Stomach (tissue), 9 donors: Measurements from ENCODE around the gene CHCHD6. TPM values are rescaled to one million over a fixed set of nuclear protein-coding genes. Genes with fewer than 3 reads are reported as not detected.

Source experiments
- DNase-seq, 2 donors: peaks; one replicate each; pipeline versions ENCODE4 v3.0.0 to v3.0.0-alpha.2; 2013 to 2019
- H3K27ac ChIP-seq, 5 donors: fragments of 200-600 bp in 4 of 5; sonication (generic) in 4 of 5; one replicate each; pipeline ENCODE4 v1.5.1; 2013 to 2019; ENCODE audit warnings: mild to moderate bottlenecking in 1 of 5, moderate library complexity in 1 of 5
- H3K27me3 ChIP-seq, 3 donors: fragments of 200-600 bp; sonication (generic); one replicate each; pipeline ENCODE4 v1.5.1; 2017 to 2019; ENCODE audit warnings: mixed run types in 1 of 3
- H3K36me3 ChIP-seq, 4 donors: fragments of 200-600 bp; sonication (generic); 1 replicate in 3 of 4; 2 replicates in 1 of 4; pipeline ENCODE4 v1.5.1; 2016 to 2019
- H3K4me1 ChIP-seq, 4 donors: fragments of 200-600 bp; sonication (generic); one replicate each; pipeline ENCODE4 v1.5.1; 2016 to 2019
- H3K4me3 ChIP-seq, 4 donors: fragments of 200-600 bp; sonication (generic) in 3 of 4; one replicate each; pipeline ENCODE4 v1.5.1; 2016 to 2019; ENCODE audit warnings: mild to moderate bottlenecking in 1 of 4
- H3K9me3 ChIP-seq, 4 donors: fragments of 200-600 bp; sonication (generic); one replicate each; pipeline ENCODE4 v1.5.1; 2016 to 2019
- EP300 ChIP-seq: sonication (generic); formaldehyde crosslinking; IDR thresholded peaks from one replicate; pipeline ENCODE4 v1.6.1; 2017; ENCODE audit warnings: antibody characterized with exemption
- POLR2A ChIP-seq, 4 donors: fragments of 450-650 bp; IDR thresholded peaks; one replicate each; pipeline ENCODE4 v1.6.1; 2016; ENCODE audit warnings: antibody characterized with exemption in 4 of 4, control low read depth in 2 of 4, mild to moderate bottlenecking in 1 of 4, moderate library complexity in 1 of 4
- POLR2AphosphoS5 ChIP-seq, 3 donors: sonication (generic); formaldehyde crosslinking; IDR thresholded peaks; one replicate each; pipeline ENCODE4 v1.6.1; 2016; ENCODE audit warnings: antibody characterized with exemption in 3 of 3
- WGBS, 5 donors: extraction: QIAGEN DNeasy Blood & Tissue Kit in 3 of 5; methylation state at CpG; one replicate each; pipeline versions ENCODE4 v1.1.5 to v1.1.7; 2013 to 2018; 5-methylcytosine and 5-hydroxymethylcytosine counted together
- intact Hi-C: fragments of 100-400 bp; cut with DNase I; formaldehyde crosslinking; loops from one replicate; pipeline ENCODE4 v1.15.1; 2023; ENCODE audit warnings: low total_unique reads
- polyA plus RNA-seq, 3 donors: library from polyadenylated mRNA; stranded (reverse); fragments of 200-250 nt; gene quantifications; one replicate each; pipeline ENCODE4 v1.2.3, GENCODE V29; 2013
- total RNA-seq, 5 donors: library from RNA; depleted of rRNA; stranded (reverse); fragments of >200 nt; gene quantifications; one replicate each; pipeline versions ENCODE4 v1.1.0 to v1.2.3, GENCODE V29; 2014 to 2016
- TF ChIP-seq, protein P1 (sequence below), 7 experiments: fragments of 450-650 bp in 4 of 7; fragments of 200-600 bp in 3 of 7; sonication (generic) in 3 of 7; IDR thresholded peaks; one replicate each; pipeline ENCODE4 v1.5.1; 2016 to 2019; ENCODE audit warnings: antibody characterized with exemption in 7 of 7, control low read depth in 2 of 7, mild to moderate bottlenecking in 1 of 7
- donor health status: healthy with polysubstance abuse.
- donor health status: Bipolar disorder and iron deficiency.
- donor health status: healthy.

Gene CHCHD6
- total and polyA plus RNA-seq, 8 donors, result 4.0 to 40.8 (median 11.9) TPM; not detected in 1

- TF ChIP-seq POLR2A (IDR thresholded peaks at IDR 0.05), result no peak
- TF ChIP-seq EP300, result no peak
- TF ChIP-seq POLR2AphosphoS5 (IDR thresholded peaks at IDR 0.05), result no peak
- TF ChIP-seq, protein P1, sequence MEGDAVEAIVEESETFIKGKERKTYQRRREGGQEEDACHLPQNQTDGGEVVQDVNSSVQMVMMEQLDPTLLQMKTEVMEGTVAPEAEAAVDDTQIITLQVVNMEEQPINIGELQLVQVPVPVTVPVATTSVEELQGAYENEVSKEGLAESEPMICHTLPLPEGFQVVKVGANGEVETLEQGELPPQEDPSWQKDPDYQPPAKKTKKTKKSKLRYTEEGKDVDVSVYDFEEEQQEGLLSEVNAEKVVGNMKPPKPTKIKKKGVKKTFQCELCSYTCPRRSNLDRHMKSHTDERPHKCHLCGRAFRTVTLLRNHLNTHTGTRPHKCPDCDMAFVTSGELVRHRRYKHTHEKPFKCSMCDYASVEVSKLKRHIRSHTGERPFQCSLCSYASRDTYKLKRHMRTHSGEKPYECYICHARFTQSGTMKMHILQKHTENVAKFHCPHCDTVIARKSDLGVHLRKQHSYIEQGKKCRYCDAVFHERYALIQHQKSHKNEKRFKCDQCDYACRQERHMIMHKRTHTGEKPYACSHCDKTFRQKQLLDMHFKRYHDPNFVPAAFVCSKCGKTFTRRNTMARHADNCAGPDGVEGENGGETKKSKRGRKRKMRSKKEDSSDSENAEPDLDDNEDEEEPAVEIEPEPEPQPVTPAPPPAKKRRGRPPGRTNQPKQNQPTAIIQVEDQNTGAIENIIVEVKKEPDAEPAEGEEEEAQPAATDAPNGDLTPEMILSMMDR (IDR thresholded peaks at IDR 0.05), result no peak
- intact Hi-C loops, result no loop called here
- peaks cover 0 to 19% (median 8%) of the 10 kb centered on the region in 3 donors for H3K27me3 ChIP-seq
- H3K27ac ChIP-seq, result no peak overlapping the region
- peaks cover 3 to 8% (median 8%) of the 10 kb centered on the region in 4 donors for H3K4me1 ChIP-seq
- no peak for DNase-seq
- H3K36me3 ChIP-seq, result no peaks in the 10 kb centered on the region
- peaks cover 0 to 20% (median 8%) of the 10 kb centered on the region in 4 donors for H3K9me3 ChIP-seq
- 76 to 83% (median 80%) methylated on average over 13 of the region's 13 CpGs for WGBS, 5 donors
- no peak overlapping the region for H3K4me3 ChIP-seq
Observed at GRCh38 chr3:126677862-126678503, 26.1 kb upstream of the CHCHD6 start.

DNA sequence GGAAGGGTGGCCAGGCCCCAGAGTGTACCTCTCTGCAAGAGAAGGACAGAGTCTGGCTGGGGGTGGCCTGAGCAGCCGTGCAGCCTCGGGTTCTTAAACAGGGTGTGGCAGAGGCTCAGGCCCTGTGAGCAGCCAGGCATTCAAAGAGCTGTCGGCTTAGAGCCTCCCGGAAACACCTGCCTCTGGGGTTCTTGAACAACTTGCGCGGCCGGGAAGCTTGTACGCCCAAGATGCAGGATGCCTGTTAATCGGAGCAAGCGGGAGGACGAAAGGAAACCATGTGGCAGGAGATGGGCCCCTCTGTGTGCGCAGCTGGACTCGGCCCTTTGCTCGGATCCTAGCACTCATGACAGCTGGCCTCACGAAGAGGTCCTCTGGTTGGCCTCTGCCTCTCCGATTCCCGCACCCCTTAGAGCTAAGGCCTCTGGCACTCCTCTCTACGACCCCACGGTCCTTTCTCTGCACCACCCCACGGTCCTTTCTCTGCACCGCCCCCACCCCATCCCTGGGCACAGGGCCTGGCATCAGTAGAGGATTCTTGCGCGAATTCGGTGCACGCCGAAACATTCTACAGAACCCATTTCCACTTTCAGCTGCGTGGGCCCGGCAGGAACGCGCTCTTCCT, 25.2 kb upstream of the CHCHD6 start:
- Histone ChIP-seq H3K27ac (no peak overlapping the region), H3K4me1 (peaks cover 3 to 13% (median 8%) of the 10 kb centered on the region in 4 donors), H3K9me3 (peaks cover 0 to 12% (median 5%) of the 10 kb centered on the region in 4 donors), H3K36me3 (no peaks in the 10 kb centered on the region), H3K4me3 (peak overlapping the region in 1 of 4 donors; percentile 3), H3K27me3 (peaks cover 0 to 19% (median 8%) of the 10 kb centered on the region in 3 donors)
- intact Hi-C loops, result no loop called here
- TF ChIP-seq POLR2AphosphoS5 (IDR thresholded peaks at IDR 0.05) (no peak), EP300 (no peak), POLR2A (IDR thresholded peaks at IDR 0.05) (no peak)
- TF ChIP-seq, protein P1 (IDR thresholded peaks at IDR 0.05), result no peak
- DNase-seq, result peak in 1 of 2 donors; percentile 36
- WGBS, 5 donors, result 14 to 33% (median 19%) methylated on average over 21 to 30 of the region's 30 CpGs

- WGBS, 5 donors, result 0 to 7% (median 4%) methylated on average over 11 to 20 of the region's 20 CpGs
- H3K4me3 ChIP-seq, result peak overlapping the region in 1 of 4 donors; percentile 3
Observed at GRCh38 chr3:126679318-126679751, 24.7 kb upstream of the CHCHD6 start.

More at GRCh38 chr3:126679318-126679751, 24.7 kb upstream of the CHCHD6 start:
- TF ChIP-seq, protein P1 (IDR thresholded peaks at IDR 0.05), result peak in 5 of 7 experiments; percentile 79 to 98 (median 96)
- no peak for TF ChIP-seq EP300
- no peaks in the 10 kb centered on the region for H3K36me3 ChIP-seq
- peaks cover 0 to 7% (median 2%) of the 10 kb centered on the region in 4 donors for H3K9me3 ChIP-seq
- intact Hi-C loops, result no loop called here
- peaks cover 0 to 19% (median 8%) of the 10 kb centered on the region in 3 donors for H3K27me3 ChIP-seq
- no peak overlapping the region for H3K27ac ChIP-seq
- DNase-seq, result peak; percentile 88 to 92
- peaks cover 3 to 14% (median 8%) of the 10 kb centered on the region in 4 donors for H3K4me1 ChIP-seq
